Measurements from ENCODE around the gene PPP2R3B. TPM values are rescaled to one million over a fixed set of nuclear protein-coding genes. Genes with fewer than 3 reads are reported as not detected.

Gene PPP2R3B
- total RNA-seq, 1 donor from 2014 or later, result 22.4 TPM

DNA sequence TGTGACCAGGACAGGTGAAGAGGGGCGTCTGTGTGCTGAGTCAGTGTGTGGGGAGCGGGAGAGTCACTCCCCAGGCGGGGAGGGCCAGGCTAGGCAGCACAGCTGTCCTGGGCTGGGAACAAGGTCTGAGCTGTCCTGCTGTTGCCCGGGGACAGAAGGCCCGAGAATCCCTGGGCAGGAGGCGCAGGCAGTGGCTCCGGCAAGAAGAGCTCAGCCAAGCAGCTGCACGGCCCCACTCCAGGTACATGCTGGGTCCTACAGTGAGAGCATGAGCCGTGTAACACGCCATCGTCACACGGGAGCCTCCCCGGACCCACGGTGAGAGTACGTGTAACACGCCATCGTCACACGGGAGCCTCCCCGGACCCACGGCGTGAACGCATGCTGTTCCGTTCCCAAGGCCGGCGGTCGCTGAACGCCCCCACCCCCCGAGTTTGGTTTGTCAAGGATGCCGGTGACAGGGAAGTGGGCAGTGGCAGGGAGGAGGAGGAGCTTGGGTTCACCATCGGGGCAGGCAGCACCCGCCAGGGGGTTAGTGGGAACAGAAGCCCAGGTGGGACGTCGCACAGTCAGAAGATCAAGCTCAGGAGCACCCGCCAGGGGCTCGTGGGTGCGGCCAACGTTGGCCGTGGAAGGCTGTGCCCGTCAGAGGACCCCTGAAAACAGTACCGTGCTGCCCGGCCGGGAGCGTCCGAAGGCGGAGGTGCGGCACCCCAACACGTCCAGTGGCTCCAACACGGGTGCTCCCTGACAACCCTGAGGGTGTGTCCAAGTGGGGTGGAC is 15.6 kb downstream of the PPP2R3B start:
- DNase-seq (ENCODE audit: low read depth, low spot score), result no peak

DNA sequence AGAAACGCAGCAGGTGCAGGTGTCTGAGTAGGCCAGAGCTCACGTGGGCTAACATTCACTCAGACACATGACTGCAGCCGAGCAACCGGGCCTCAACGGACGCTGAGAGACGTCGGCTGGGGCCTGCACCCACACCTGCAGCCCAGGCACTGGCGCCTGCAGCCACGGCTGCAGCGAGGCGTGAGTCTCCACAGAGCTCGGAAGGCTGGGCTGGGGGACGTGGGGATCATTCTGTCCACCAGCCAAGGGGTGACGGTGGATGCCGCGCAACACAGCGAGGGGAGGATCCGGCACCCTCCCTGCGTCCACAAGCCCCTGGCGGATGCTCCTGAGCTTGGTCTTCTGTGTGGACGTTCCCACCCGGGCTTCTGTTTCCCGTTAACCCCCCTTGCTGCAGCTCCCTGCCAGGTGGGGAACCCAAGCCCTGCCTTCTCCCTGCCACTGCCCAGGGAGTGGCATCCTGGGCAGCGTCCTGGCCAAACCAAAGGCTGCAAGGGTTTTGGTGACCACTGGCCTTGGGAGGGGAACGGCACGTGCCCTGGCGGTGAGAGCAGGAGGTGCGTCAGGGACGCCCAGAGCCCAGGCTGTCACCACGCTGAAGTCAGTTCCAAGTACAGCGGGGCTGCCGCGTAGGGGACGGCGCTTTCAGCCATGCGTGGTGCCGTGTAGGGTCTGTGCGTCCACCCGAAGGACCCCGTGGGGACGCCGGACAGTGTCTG is 16.3 kb downstream of the PPP2R3B start:
- no peak for DNase-seq (ENCODE audit: low read depth, low spot score)

DNA sequence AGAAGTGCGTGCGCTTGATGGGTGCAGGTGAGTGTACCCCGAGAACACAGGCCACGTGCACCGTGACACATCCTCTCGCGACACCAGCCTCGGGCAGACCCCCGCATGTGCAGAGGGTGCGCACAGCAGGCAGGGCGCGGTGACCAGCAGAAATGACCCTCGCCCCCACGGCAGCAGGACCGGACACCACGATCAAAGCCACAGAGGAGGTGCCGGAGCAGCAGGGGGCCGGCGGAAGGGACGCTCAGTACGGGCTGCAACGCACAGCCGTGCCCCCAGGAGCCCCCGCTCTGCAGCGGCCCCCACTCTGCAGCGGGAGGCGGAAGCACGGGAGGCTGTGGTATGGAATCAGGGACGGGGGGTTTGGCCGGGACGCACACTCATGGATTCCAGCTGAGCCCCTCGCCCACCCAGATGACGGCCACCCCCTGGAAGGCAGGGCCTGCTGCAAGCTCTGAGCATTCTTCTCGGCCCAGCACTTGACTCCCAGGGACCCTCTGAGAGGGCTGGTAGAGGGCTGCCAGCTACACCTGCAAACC is 17.1 kb downstream of the PPP2R3B start:
- no peak for DNase-seq (ENCODE audit: low read depth, low spot score)

DNA sequence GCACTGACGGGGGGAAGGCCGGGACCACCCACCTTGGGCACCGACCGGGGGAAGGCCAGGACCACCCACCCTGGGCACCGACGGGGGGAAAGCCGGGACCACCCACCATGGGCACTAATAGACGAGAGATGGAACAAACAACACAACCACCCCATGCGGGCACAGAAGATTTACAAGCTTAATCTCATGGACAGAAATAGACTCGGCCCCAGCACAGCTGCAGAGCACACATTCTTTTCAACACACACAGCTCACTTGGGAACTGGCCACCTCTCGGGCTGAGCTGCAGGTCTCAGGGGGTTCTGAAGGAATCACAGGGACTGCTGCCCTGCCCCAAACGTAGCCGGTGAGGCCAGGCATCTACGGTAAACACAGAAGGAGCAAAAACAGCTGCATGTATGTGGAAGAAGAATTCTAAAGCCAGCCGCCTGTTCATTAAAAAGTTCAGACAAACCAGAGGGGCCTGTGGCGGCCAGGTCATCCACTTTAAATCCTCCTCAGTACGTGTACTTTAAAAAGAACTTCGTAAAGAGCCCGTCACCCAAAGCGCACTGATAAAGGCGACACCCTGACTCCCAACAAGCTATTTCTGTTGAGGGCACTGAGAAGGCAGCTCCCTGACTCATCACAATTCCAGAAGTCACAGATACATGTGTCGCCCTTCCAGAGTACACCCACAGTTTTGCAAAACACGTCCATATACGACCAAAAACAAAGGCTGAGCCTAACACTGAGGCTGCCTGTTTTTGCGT is 17.7 kb downstream of the PPP2R3B start:
- no peak for DNase-seq (ENCODE audit: low read depth, low spot score)

DNA sequence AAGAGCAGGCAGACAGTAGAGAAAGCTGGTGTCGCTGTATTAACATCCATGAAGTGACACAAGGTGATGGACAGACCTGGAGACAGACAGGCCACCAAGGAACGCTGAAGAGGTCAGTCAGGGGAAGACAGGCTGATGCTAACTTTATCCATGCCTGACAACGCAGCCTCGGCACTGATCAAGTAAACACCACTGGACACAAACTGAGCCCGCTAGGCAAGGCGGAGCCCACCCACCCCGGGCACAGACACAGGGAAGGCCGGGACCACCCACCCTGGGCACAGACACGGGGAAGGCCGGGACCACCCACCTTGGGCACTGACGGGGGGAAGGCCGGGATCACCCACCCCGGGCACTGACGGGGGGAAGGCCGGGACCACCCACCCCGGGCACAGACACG is 18.8 kb downstream of the PPP2R3B start:
- no peak for DNase-seq (ENCODE audit: low read depth, low spot score)

DNA sequence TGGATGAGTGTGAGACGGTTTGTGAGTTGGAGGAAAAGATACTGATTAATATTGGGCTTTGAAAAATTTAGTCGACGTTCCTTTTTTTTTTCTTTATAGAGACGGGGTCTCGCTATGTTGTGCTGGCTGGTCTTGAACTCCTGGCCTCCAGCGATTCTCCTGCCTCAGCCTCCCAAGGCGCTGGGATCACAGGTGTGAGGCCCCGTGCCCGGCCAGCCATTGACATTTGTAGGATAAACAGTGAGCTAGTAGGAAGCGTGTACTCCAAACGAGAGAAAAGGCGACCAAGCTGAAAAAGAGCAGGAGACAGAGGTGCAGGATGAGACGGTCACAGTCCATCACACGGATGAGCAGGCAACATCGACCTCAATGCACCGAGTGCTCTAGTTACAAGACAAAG is 19.4 kb downstream of the PPP2R3B start:
- DNase-seq (ENCODE audit: low read depth, low spot score), result no peak

DNA sequence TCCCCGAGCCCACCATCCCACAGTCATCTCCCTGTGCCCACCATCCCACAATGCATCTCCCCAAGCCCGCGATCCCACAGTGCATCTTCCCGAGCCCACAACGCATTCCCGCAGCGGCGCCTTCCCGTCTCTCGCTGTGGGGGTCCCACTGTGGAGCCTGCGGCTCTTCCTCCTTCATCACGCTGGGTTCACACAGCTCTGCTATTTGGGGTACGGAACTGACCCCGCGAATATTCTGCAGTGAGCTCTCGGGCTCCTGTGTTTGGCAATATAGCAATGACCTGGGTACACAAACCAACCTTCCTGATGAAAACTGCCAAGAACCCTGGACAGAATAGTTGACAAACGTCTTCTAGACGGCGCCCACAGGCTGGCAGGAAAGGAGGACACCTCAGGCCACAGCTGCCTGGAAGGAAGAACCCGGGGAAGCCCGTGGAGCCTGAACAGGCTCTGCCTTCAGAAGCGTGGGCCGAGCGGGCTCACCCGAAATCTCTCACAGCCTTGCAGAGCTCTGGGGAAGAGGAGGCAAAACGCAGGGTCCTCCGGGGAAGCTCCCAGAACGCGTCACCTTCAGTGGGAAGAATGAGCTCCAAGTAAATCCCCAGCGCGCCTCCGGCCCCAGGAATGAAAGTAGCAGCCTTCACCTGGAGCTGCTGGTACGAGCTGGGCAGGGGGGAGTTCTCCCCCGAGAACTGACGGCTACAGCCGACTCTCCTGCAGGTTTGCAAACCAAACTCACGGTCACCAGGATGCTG is 22.9 kb downstream of the PPP2R3B start:
- no peak for DNase-seq (ENCODE audit: low read depth, low spot score)

DNA sequence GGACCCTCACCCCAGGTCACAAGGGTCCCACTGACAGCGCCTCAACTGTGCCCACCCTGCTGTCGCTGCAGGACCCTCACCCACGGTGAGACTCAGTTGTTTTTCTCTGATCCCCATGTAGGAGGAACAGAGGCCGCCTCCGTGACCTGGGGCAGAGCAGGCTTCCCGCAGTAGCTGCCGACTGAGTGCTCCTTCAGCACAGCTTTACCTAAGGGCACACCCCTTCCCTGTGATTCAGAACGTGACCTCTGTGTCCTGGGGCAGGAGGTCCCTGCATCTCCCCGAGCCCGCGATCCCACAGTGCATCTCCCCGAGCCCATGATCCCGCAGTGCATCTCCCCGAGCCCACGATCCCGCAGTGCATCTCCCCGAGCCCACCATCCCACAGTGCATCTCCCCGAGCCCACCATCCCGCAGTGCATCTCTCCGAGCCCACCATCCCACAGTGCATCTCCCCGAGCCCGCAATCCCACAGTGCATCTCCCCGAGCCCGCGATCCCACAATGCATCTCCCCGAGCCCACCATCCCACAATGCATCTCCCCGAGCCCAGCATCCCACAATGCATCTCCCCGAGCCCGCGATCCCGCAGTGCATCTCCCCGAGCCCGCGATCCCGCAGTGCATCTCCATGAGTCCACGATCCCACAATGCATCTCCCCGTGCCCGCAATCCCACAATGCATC is 23.6 kb downstream of the PPP2R3B start:
- no peak for DNase-seq (ENCODE audit: low read depth, low spot score)

DNA sequence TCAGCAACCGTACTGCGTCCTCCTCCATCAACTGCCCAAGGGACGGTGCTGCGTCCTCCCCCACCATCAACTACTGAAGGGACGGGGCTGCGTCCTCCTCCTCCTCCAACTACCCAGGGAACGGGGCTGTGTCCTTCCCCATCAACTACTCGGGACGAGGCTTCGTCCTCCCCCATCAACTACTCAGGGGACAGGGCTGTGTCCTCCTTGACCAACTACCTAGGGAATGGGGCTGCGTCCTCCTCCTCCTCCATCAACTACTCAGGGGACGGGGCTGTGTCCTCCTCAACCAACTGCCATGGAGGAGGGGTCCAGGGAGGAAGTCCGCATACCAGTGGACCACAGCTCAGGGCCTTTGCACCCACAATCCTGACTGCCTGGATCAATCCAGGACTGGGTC is 24.4 kb downstream of the PPP2R3B start:
- no peak for DNase-seq (ENCODE audit: low read depth, low spot score)

DNA sequence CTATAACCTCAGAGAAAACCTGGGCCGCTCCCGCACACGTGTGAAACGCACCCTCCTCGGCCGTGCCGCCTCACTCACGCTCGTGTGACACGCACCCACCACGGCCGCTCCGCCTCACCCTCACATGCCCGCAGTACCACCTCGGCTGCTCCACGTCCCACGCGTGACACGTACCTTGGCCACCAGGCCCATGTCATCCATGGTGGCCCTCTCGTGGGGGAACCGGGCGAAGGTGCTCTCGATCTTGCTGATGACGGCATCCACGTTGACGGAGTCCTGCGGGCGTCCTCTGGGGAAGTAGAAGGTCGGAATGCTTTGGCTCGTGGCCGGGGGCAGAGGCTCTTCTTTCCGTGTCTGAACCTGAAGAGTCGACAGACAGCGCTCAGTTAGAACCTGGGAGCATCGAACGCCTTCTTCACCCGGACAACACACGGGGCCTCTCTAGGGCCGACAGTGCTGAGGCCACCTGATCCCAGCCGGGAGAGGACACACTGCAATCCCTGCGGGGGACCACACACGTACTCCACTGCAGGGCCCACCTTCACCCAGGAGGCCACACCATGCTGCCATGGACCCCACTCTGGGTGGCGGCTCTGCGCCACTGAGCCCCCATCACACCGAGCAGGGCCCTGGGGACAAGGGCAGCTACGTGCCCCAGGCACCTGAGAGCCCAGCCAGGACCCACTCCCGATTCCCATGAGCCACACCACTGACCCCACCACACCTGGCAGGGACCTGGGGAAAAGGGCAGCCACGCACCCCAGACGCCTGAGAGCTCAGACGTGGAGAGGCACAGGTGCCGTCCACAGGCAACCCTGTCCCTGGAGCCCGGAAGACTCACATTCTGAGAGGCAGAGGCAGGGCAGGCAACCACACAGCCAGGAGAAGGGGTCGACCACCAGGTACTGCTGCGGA is 25.2 kb downstream of the PPP2R3B start:
- DNase-seq (ENCODE audit: low read depth, low spot score), result no peak

DNA sequence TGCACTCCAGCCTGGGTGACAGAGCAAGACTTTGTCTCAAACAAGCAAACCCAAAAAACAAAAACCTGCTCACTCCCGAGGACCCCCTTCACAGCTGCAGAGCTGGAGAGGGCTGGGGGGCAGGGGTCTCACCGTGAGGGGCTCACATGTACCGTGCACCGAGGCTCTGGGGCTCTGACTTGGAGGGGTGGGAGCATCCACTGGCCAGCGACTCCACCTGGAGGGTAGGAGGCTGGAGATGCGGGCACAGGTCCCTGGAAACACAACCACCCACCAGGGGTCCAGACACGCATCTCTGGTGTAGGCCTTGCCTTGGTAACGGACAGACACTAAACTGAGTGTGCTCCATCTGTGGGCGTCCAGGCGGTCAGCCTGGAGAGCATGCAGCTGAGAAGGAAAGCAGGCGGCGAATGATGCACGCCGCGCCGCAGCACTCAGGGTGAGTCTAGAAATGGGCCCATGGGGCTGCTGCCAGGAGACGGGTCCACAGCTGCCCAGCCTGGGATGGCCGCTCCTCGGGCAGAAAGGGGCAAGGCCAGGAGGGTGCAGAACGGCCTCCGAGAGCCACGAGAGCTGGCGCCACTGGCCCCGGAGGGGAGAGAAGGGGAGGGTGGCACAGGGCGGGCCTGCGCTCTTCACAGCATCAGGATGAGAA is 26.1 kb downstream of the PPP2R3B start:
- no peak for DNase-seq (ENCODE audit: low read depth, low spot score)

DNA sequence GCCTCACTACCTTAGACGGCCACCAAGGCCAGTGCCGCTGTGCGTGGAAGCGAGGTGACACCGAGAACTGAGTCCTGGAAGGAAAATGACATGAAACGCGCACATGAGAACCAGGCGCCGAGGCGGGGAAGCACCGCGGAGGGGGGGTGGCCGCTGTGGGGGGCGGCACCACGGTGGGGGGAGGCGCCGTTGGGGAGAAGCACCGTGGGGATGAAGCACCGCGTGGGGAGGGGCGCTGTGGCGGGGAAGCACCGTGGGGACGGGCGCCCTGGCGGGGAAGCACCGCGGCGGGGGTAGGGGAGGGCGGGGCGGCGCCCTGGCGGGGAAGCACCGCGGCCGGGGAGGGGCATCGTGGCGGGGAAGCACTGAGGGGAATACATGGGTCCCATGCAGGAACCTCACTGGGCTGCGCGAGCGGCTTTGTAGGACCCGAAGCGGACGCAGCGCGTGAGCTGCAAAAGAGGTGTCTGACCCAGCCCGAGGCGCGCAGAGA is 28.0 kb downstream of the PPP2R3B start:
- DNase-seq (ENCODE audit: low read depth, low spot score), result no peak

DNA sequence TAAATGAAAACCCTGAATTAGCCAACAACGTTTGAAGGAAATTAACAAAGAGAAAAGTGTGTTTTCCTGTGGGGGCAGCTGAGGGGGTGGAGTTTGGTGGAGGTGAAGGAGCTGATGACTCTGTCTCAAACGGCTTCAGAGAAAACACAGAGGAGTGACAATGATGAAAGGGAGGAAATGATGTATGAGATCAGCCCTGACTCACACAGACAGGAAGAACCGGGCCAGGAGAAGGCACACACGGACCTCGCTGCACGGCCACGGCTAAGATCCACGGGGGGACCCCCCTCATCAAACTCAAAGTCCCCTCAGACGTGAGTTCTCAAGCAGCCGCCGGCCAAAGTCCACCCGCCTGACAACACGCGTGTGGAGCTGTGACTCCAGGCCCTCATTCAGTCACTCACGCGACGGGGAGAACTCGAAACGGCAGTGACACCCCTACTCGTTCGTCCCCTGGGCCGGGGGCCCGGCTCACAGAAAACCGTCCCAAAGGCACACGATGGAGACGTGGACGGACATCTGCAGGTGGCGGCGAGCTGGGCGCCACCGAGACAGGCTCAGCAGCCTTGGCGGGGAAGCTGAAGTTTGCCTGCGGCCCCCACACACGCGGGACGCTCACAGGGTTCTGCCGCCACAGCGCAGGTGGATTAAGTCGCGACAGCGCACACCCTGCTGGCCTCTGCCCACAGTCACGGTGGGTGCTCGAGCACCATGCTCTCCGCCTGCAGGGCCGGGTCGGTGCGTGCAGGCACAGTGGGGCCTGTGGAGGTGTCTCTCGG is 28.8 kb downstream of the PPP2R3B start:
- peak; percentile 59 for DNase-seq (ENCODE audit: low read depth, low spot score)

DNA sequence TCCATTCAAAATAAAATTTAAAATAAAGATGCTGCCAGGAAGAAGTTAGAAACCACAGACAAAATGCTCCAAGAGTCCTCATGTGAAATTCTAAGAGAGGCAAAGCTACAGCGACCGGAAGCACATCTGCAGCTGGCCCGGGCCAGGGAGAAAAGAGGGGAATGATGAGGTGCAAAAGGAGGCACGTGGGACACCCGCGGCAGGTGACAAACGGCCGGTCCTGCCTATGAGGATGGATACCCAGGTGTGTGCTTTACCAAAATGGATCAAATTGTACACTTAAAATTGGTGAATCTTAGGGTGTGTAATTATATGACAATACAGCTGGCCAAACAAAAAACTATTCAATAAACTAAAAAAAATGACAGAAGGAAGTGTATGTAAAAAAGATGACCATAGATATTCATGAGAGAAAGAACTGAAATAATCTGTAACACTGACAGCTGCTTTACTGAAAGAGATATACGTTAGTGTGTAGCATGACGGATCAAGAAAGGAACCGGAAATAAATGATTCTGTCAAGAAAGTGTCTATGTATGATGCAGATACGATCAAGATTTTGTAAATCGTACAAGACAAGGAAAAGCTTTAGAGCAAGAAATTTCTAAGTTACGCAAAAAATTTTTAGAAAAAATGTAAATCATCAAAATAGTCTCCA is 29.5 kb downstream of the PPP2R3B start:
- DNase-seq (ENCODE audit: low read depth, low spot score), result no peak

DNA sequence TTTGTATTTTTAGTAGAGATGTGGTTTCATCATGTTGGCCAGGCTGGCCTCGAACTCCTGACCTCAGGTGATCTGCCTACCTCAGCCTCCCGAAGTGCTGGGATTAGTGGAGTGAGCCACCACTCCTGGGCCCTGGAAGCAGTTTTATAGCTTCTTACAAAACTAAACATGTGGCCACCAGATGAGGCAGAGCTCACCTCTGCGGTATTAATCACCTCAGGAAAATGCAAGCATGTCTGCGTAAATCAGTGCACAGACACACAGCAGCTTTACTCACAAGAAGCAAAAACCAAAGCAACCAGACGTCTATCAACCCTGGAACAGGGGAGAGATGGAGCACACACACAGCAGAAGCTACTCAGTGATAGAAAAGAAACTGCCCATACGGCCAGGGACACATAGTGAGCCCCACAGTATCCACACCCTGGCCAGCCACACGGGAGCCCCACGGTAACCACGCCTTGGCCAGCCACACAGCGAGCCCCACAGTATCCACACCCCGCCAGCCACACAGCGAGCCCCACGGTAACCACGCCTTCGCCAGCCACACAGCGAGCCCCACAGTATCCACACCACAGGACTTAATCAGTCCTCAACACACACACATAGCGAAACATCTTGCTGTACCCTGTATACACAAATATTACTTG is 30.2 kb downstream of the PPP2R3B start:
- DNase-seq (ENCODE audit: low read depth, low spot score), result no peak

DNA sequence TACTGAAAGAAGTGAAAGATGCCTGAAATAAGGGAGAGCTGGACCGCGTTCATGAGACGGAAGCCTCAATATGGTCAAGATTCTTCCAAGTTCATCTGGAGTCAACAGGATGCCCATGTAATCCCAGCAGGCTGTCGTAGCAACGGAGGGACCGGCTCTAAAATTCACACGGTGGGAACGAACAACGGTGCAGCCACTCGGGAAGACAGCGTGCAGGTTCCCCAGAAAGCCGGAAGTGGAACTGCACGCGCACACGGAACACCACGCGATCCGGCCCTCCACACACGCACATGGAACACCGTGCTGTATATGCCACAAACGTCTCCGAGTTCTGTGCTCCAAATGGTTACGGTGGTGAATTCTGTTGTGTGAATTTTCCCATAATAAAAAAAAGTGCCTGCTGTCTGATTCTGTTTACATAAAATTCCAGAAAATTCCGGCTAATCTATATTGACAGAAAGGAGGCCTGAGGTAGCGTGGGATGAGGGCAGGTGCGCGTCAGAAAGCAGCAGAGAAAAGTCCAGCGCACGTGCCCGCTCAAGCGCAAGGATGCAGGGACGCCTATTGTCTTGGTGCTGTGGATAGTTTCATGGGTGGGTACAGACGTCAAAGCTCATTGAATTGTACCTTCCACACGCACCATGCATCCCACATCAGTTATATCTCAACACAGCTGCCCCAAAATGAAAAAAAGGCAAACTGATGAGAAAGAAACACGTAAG is 31.2 kb downstream of the PPP2R3B start:
- DNase-seq (ENCODE audit: low read depth, low spot score), result no peak
